Body of pancreas (tissue), 4 donors: ENCODE results near the gene CHMP1B. TPM values are rescaled to one million over a fixed set of nuclear protein-coding genes. Genes with fewer than 3 reads are reported as not detected.
A peak's percentile ranks its signal among the peaks of the same experiment; 100 is the strongest.

ENCODE experiments used
- ATAC-seq: fragments of 150-250 bp; one replicate; pipeline ENCODE4 v1.9.1; 2016
- DNase-seq, 4 donors: peaks; one replicate each; pipeline ENCODE4 v3.0.0-alpha.2; 2019
- H3K27ac ChIP-seq, 4 donors: fragments of 200-600 bp; sonication (generic); 1 replicate in 3 of 4; 2 replicates in 1 of 4; pipeline versions ENCODE4 v1.5.1 to v1.6.1; 2016 to 2019; ENCODE audit warnings: mild to moderate bottlenecking in 1 of 4, mixed read lengths in 1 of 4, moderate library complexity in 1 of 4
- H3K27me3 ChIP-seq, 2 donors: fragments of 200-600 bp; sonication (generic); one replicate each; pipeline ENCODE4 v1.6.0; 2016; ENCODE audit warnings: mild to moderate bottlenecking in 1 of 2
- H3K36me3 ChIP-seq, 2 donors: fragments of 200-600 bp; sonication (generic); replicated peaks in 1 of 2; 2 replicates each; pipeline ENCODE4 v1.5.1; 2016; ENCODE audit warnings: low read depth in 2 of 2; ENCODE audit not compliant: insufficient read depth in 1 of 2
- H3K4me1 ChIP-seq: fragments of 200-600 bp; sonication (generic); one replicate; pipeline ENCODE4 v1.6.0; 2016
- H3K4me3 ChIP-seq, 2 donors: fragments of 200-600 bp; sonication (generic); 1 replicate in 1 of 2; 2 replicates in 1 of 2; pipeline ENCODE4 v1.5.1; 2016 to 2019
- H3K9me3 ChIP-seq, 3 donors: fragments of 200-600 bp; sonication (generic); 1 replicate in 2 of 3; 2 replicates in 1 of 3; pipeline ENCODE4 v1.5.1; 2016
- POLR2A ChIP-seq, 3 donors: fragments of 450-650 bp; IDR thresholded peaks; one replicate each; pipeline ENCODE4 v1.6.1; 2016; ENCODE audit warnings: antibody characterized with exemption in 3 of 3, mild to moderate bottlenecking in 2 of 3
- WGBS, 2 donors: methylation state at CpG; one replicate each; pipeline ENCODE4 v1.1.5; 2017; 5-methylcytosine and 5-hydroxymethylcytosine counted together
- intact Hi-C: fragments of 100-400 bp; cut with DNase I; formaldehyde crosslinking; loops from one replicate; pipeline ENCODE4 v1.15.1; 2023
- total RNA-seq, 2 donors: library from RNA; depleted of rRNA; stranded (reverse); fragments of >200 nt; gene quantifications; one replicate each; pipeline ENCODE4 v1.1.0, GENCODE V29; 2016
- TF ChIP-seq, protein P1 (sequence below), 7 experiments: fragments of 450-650 bp in 4 of 7; fragments of 200-600 bp in 3 of 7; sonication (generic) in 3 of 7; IDR thresholded peaks; one replicate each; pipeline ENCODE4 v1.5.1; 2016 to 2019; ENCODE audit warnings: antibody characterized with exemption in 7 of 7

Gene CHMP1B
- total RNA-seq, 2 donors from 2014 or later, result 23.1 to 27.4 TPM

DNA sequence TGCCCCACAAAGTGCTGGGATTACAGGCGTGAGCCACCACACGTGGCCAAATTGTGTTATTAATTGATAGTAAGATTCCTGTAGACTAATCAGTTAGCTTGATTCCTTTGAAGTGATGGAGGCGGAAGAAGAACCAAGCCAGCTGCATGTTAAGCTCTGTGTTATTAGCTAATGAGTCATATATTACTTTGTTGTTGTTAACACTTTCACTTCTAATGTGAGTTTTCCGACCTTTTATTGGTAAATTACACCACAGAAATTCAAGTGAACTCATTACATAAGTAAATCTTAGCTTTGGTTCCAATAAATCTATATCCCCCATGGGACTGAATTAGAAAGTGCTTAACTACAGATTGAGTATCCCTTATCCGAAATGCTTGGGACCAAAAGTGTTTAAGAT is 20.3 kb downstream of the CHMP1B start:
- H3K27me3 ChIP-seq, result no peaks in the 10 kb centered on the region
- H3K4me1 ChIP-seq, result peaks cover 6% of the 10 kb centered on the region
- no peaks in the 10 kb centered on the region for H3K9me3 ChIP-seq
- no peak for TF ChIP-seq POLR2A (IDR thresholded peaks at IDR 0.05)
- TF ChIP-seq, protein P1, sequence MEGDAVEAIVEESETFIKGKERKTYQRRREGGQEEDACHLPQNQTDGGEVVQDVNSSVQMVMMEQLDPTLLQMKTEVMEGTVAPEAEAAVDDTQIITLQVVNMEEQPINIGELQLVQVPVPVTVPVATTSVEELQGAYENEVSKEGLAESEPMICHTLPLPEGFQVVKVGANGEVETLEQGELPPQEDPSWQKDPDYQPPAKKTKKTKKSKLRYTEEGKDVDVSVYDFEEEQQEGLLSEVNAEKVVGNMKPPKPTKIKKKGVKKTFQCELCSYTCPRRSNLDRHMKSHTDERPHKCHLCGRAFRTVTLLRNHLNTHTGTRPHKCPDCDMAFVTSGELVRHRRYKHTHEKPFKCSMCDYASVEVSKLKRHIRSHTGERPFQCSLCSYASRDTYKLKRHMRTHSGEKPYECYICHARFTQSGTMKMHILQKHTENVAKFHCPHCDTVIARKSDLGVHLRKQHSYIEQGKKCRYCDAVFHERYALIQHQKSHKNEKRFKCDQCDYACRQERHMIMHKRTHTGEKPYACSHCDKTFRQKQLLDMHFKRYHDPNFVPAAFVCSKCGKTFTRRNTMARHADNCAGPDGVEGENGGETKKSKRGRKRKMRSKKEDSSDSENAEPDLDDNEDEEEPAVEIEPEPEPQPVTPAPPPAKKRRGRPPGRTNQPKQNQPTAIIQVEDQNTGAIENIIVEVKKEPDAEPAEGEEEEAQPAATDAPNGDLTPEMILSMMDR (IDR thresholded peaks at IDR 0.05), result no peak
- H3K27ac ChIP-seq, result no peak overlapping the region
- H3K36me3 ChIP-seq, result no peaks in the 10 kb centered on the region
- no peak overlapping the region for H3K4me3 ChIP-seq
- intact Hi-C loops, result loop anchor here (10.0 kb wide), 1 partner anchor 137 kb away; no protein-coding TSS in a partner anchor
- 29 to 46% methylated on average over 4 to 5 of the region's 5 CpGs for WGBS, 2 donors
- no peak for DNase-seq
- no peak for ATAC-seq

DNA sequence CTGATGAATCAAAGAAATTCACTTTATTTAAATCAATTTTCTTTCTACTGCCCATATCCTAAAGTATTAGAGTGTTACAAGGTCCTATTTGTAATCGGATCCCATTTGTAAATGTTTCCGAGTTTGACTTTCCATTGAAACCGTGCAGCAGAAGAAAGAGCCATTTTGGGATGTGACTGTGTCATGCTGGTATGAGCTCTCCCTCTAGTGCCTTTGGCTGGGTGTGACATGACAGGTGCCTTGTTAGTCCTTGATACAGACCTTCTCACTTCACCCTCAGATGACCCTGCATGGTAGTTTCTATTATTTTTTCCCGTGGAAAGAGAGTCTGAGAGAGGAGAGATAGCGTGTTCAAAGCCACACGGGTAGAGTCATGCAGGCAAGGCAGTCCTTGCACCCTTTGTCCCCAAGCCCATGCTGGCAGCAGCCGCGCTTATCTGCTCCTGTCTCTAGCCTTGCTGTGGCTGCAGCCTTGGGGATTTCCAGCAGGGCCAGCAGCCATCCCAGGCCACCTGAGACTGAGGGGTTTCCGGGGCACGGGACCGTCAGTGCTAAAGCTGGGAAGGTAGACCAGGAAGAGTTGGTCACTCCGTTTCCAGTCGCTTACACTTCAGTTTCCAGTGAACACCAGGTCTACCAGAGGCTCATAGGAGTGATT is 21.4 kb downstream of the CHMP1B start:
- DNase-seq (peak; percentile 41 to 68 (median 52)), ATAC-seq (peak; percentile 84)
- WGBS, 2 donors, result 9 to 35% methylated on average over 13 of the region's 13 CpGs
- Histone ChIP-seq H3K36me3 (no peaks in the 10 kb centered on the region), H3K4me3 (no peak overlapping the region), H3K27ac (peak overlapping the region in 2 of 4 donors; percentile 32 to 68), H3K4me1 (peaks cover 6% of the 10 kb centered on the region), H3K27me3 (no peaks in the 10 kb centered on the region), H3K9me3 (no peaks in the 10 kb centered on the region)
- no peak for TF ChIP-seq POLR2A (IDR thresholded peaks at IDR 0.05)
- TF ChIP-seq, protein P1 (IDR thresholded peaks at IDR 0.05), result peak in 6 of 7 experiments; percentile 9 to 69 (median 57)
- intact Hi-C loops, result loop anchor here (10.0 kb wide), 1 partner anchor 138 kb away; no protein-coding TSS in a partner anchor

DNA sequence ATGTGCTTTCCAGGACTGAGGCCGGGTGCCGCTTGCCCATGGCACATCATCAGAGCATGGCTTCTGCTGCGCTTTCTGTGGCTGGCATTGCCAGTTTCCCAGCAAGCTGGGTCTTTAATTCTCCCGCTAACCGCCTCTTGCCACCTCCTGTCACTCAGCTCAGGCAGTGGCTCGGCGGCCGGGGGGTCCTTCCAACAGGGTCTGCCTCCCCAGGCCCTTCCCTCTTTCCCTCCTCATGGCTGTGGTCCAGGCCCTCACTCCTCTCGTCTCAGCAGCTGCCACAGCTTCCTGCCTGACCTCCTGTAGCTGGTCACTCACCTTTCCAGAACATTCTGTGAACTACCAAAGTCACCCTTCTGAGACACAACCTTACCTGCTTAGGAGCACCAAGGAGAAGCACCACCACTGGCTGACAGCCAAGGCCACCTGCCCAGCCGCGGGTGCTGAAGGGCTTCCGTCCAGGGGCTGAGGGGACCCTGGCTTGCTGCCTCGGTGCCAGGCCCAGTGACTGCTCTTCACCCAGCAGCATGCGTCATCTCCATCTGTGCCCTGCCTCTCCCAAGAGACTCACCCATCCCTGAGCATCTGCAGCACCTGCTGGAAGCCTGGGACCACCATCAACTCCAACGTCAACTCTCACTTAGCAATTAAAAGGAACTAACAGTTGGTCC is 22.6 kb downstream of the CHMP1B start:
- H3K4me1 ChIP-seq, result peaks cover 6% of the 10 kb centered on the region
- no peaks in the 10 kb centered on the region for H3K9me3 ChIP-seq
- no peak overlapping the region for H3K27ac ChIP-seq
- H3K27me3 ChIP-seq, result no peaks in the 10 kb centered on the region
- H3K4me3 ChIP-seq, result no peak overlapping the region
- ATAC-seq (no peak), DNase-seq (no peak)
- WGBS, 2 donors, result 64 to 85% methylated on average over 10 of the region's 15 CpGs
- H3K36me3 ChIP-seq, result no peaks in the 10 kb centered on the region
- intact Hi-C loops, result loop anchor here (10.0 kb wide), 1 partner anchor 139 kb away; no protein-coding TSS in a partner anchor
- no peak for TF ChIP-seq POLR2A (IDR thresholded peaks at IDR 0.05)
- TF ChIP-seq, protein P1 (IDR thresholded peaks at IDR 0.05), result no peak

DNA sequence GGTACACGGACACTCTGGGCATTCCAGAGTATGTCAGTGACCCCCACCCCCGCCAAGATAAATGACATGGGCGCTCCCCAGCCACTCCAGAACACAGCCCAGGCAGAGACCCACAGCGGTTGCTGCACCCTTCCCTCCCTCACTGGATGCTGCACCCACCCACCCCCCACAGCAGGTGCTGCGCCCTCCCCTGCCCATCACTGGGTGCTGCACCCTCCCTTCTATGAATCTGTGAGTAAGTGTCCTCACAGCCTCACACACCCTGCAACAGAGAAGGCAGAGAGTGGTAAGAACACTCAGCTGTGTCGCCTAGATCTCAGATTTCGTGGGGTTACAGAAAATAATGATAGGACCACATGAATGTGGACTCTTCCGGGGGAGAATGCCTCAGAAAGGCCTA is 23.5 kb downstream of the CHMP1B start:
- no peaks in the 10 kb centered on the region for H3K36me3 ChIP-seq
- 77 to 78% methylated on average over 8 of the region's 8 CpGs for WGBS, 2 donors
- no peaks in the 10 kb centered on the region for H3K9me3 ChIP-seq
- no peaks in the 10 kb centered on the region for H3K27me3 ChIP-seq
- no peak for TF ChIP-seq POLR2A (IDR thresholded peaks at IDR 0.05)
- TF ChIP-seq, protein P1 (IDR thresholded peaks at IDR 0.05), result no peak
- no peak for ATAC-seq
- intact Hi-C loops, result loop anchor here (10.0 kb wide), 1 partner anchor 140 kb away; no protein-coding TSS in a partner anchor
- no peak overlapping the region for H3K4me3 ChIP-seq
- peaks cover 6% of the 10 kb centered on the region for H3K4me1 ChIP-seq
- no peak overlapping the region for H3K27ac ChIP-seq
- DNase-seq, result no peak
